ENCODE data around the gene FRMD3.
"Not testable (repeated sequence)": the region's sequence is repeated elsewhere in the genome, so short reads cannot be mapped to it uniquely, and the experiment has no call there.

FRMD3 gene

DNA sequence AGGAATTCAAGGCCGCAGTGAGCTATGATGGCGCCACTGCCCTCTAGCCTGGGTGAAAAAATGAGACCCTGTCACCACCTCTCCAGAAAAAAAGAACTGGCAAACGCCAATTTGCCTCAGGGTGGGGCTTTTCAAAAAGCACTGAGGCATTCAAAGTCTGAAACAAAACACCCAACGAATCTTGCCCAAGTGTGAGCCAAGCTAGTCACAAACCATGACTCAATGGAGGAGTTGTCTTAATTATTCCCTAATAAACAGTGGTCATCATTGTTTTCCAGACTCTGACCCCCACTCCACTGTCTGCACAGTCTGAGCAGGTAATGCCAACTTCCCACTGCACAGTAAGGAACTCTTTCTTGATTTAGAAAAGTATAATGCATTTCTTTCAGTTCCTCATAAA is 16.8 kb downstream of the FRMD3 start:
- DNase-seq: no peak

DNA sequence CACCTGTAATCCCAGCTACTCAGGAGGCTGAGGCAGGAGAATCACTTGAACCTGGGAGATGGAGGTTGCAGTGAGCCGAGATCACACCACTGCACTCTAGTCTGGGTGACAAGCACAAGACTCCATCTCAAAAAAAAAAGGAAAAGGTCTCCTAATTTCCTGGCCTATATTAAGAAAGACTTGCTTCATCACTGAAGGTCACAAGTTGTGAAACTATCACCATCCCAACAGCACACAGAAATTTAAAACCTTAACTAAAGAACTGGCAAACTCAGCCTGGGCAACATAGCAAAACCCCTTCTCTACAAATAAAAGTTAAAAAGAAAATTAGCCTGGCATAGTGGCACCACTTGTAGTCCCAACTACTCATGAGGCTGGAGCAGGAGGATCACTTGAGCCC is 17.2 kb downstream of the FRMD3 start:
- DNase-seq: no peak

DNA sequence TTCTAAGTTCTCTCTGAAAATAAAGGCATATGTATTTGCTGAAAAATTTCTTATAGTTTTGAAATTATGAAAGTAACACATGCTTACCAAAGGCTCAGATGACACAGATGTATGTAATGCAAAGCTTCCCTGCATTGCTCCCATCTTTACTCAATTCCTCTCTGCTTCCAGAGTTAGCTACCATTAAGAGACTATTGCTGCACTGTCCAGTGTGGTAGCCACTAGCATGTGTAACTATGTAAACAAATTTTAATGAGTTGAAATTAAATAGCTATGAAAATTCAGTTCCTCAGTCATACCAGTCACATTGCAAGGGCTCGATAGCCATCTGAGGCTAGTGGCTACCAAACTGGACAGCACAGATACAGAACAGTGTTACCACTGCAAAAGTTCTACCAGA is 17.9 kb downstream of the FRMD3 start:
- DNase-seq: no peak

DNA sequence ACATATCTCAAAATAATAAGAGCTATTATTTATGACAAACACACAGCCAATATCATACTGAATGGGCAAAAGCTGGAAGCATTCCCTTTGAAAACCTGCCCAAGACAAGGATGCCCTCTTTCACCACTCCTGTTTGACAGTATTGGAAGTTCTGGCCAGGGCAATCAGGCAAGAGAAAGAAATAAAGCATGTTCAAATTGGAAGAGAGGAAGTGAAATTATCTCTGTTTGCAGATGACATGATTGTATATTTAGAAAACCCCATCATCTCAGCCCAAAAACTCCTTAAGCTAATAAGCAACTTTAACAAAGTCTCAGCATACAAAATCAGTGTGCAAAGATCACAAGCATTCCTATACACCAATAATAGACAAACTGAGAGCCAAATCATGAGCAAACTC is 20.2 kb downstream of the FRMD3 start:
- DNase-seq: not testable (repeated sequence)

DNA sequence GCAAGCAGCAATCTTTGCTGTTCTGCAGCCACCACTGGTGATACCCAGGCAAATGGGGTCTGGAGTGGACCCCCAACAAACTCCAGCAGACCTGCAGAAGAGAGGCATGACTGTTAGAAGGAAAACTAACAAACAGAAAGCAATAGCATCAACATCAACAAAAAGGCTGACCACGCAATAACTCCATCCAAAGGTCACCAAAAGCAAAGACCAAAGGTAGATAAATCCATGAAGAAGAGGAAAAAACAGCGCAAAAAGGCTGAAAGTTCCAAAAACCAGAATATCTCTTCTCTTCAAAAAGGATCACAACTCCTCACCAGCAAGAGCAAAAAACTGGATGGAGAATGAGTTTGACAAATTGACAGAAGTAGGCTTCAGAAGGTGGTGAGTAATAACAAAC is 23.4 kb downstream of the FRMD3 start:
- DNase-seq: no peak

DNA sequence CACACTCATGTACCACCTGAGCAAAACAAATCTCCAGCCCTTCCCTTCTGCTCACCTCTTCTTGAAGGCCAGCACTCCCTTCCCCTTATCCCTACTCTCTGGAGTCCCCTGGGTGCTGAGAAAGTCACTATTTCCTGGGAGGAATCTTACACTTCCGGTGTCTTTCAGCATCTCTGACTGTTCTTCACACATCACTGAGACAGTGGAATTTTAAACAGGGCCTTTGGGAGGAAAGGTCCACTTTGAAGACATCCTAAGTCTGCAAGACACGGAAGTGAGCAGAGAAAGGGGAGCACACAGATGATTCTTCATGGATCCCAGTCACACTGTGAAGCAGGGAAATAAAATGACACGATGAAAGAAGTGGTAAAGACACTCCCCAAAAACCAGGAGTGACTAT is 25.6 kb downstream of the FRMD3 start:
- DNase-seq: no peak

DNA sequence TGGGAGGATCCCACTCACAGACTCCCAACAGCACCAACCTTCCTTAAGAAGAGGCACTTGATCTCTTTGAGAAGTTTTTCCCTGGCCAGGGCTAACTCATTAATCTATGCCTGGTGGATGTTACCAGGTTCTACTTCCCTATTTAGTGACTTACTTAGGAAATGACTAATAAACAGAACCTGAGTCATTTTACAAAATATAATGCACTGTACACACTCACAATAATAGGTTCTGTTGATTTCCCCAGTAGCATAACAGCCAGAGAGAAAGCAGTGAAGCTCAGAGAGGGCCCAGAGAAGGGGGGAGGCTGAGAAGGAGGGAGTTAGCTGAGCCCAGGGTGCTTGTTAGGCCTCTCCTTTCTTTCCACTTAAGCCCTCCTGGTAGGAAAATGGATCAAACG is 27.1 kb downstream of the FRMD3 start:
- no peak for DNase-seq

DNA sequence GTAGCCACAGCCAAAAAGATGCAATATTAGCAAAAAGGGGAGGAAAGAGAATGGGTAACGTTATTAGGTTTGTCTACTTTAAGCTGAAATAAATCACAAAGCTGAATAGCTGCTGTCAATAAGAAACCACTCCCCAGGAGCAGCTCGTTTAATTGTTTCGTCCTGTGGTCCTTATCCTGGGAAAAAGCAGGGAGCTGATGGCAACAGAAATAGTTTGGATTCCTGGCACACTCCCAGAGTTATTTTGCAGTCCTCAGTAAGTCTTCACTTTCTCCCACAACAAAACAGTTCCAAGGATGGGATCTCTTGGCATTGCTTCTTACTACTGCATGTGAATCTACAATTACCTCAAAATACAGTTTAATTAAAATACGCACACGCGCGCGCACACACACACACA is 28.8 kb downstream of the FRMD3 start:
- no peak for DNase-seq

DNA sequence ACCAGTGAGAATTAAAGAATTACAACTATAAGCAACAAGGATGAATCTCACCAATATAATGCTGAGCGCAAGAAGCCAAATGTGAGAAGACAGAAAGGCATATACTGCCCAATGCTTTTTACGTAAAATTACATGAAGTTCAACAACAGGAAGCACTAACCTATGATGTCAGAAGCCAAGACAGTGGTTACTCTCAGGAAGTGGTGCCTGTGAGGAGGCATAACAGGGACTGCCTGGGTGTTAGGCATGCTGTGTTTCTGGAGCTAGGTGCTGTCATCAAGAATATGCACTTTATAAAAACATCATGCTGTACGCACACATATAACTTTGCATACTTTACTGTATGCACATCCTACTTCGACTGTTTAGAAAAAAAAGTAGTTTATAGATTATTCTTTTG is 30.1 kb downstream of the FRMD3 start:
- no peak for DNase-seq

DNA sequence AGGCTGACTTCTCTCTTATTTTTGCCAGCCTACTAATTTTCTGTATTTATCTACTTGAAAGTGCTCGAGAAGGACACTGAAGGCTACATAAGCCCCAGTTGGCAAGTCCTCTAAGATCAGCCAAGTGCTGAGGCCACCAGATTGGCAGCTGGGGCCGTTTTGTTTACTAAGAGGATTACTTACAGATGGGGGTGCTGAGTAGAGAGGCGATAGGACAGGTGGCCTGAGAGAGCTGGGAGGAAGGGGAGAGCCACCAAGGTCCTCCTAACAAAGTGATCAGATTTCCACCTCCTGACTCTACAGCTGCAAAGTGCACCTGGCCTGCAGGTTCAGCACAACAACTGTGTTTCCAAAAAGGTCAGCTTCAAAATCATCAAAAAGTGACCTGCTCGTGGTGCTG is 32.9 kb downstream of the FRMD3 start:
- no peak for DNase-seq

DNA sequence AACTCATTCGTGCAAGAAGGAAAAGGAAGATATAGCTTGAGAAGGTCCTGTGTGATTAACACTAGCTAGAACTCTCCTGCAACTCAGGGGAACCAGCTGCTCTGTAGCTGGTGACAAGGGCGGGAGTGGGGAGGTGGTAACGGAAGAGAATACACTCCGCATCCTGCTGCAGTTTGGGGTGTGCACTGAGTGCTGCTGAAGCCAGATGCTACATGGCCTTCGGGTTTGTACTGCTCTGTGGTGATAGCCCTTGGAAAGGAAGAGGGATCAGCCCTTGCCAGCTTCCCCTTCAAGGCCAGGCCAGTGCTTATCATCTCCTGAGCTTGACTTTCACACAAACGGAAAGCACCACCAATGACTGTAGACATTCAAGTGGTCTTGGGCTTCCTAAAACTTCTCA is 34.3 kb downstream of the FRMD3 start:
- no peak for DNase-seq

DNA sequence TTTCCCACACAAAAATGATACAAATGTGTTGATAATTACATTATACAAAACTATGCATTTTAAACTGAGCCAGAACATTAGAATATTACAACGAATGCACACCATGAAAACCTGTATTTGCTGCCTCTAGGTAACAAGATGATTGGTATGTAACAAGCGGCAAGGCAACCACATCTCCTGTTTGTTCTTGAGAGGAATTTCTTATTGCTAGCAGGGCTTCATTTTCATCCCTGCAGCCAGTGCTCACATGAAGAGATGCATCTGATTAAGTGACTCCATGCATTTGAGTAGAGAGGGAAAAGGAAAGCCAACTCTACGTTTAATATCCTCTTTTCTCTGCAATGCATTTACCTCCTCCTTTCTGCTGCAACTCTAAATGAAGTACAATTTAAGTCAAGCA is 36.6 kb downstream of the FRMD3 start:
- no peak for DNase-seq

DNA sequence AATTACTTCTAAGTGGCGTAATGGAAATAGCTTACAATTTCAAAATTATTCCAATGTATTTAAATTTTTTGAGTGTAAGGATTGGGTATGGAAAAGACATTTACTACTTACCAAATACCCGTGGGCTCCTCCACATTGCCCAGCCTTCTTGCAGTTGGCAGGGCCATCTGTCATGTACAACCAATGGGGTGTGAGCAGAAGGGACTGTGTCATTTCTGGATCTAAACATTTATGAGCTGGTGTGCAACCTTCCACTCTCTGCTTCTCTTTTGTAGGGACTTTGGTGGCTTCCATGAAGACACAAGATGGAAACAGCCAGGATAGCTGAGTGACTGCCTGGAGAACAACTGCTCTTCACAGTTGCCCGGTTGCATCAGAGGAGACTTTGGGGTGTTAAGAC is 40.8 kb downstream of the FRMD3 start:
- DNase-seq: no peak

DNA sequence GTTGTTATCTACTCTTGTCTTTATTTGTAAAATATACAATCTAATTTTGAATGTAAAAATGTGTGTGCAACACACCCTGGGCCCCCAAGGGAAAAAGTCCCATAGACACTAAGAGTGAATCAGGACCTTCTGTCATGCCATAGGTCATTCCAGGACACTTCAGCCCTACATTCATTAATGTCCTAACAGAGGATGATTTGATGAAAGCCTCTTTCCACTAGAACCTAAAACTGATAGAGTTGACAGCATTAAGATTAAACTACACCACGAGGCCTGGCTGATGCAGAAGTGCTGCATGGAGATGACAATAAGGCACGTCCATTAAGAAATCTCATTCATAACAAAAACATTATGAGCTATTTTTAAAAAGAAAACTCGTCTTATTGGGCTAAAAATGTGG is 46.2 kb downstream of the FRMD3 start:
- no peak for DNase-seq

DNA sequence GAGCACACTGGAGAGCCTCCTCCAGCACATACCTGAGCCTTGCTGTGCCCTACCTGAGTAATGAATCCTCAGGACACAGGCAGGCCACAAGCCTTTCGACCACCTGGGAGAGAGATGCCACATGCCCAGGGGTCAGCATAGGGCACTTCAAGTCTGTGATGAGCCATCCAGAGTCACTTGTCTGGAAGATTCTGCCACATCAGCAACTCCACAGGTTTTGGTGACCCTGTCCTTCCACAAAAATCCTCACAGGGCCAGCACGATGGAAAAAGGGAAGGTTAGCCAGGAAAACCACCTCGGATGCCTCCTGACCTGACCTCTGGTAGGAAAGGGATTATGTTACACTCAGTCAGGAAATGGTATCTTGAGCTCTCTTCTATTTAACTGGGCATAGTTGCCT is 46.8 kb downstream of the FRMD3 start:
- no peak for DNase-seq

DNA sequence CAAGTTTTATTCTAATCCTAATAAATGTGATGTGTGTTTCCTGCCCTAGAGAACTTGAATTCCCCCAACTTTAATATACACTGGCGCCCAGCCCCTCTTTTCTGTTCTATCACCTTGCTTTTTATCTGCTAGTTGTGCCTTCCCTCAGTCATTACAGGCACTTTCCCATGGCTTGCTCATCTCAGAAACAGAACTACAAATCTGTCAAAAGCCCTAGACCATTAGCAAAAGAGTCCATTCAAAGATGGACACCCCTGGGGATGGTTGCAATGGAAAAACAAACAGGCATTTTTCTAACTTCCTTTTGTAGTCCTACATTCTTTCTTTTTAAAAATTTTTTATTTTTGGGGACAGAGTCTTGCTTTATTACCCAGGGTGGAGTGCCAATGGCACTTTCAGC is 48.2 kb downstream of the FRMD3 start:
- no peak for DNase-seq

DNA sequence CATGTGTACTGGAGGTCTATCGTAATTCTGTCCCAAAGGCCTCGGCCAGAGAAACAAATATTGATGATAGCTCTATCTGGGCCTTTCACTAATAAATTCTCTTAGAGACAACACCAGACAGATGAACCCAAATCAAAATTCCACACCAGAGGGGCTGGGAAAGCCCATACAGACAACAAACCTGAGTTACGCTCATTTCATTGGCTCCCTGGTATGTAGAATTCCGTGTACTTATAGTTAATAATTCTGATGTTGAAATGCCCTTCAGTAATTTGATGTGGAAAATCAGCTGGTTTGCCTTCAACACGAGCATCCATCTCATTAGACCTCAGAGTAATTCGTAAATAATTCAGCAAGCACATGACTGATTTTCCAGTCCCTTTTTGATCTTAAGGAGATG is 53.2 kb downstream of the FRMD3 start:
- DNase-seq: no peak

DNA sequence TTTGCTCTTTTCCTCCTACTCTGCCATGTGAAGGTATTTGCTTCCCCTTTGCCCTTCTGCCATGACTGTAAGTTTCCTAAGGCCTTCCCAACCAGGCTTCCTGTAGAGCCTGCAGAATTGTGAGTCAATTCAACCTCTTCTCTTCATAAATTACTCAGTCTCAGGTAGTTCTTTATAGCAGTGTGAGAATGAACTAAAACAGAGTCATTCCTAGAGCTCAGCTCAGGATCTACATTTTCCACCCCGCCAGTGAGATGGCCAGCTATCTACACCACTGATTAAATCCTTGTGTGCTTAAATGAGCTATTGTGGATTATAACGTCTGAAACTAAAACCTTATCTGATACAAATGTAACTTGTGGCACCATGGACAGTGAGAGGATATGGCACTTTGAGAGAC is 55.0 kb downstream of the FRMD3 start:
- DNase-seq: no peak

DNA sequence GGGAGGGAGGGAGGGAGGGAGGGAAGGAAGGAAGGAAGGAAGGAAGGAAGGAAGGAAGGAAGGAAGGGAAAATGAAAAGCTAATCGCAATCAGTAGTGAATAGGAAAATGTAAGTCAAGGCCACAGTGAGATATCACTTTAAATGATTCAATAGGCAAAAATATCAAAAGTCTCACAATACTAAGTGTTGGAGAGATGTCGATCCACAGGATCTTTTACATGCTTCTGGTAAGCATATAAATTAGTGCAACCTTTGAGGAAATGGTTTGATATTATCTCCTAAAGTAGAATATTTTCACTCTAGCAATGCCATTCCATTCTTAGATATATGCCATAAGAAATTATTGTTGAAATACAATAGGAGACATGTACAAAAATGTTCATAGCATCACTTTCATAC is 58.4 kb downstream of the FRMD3 start:
- DNase-seq: no peak

DNA sequence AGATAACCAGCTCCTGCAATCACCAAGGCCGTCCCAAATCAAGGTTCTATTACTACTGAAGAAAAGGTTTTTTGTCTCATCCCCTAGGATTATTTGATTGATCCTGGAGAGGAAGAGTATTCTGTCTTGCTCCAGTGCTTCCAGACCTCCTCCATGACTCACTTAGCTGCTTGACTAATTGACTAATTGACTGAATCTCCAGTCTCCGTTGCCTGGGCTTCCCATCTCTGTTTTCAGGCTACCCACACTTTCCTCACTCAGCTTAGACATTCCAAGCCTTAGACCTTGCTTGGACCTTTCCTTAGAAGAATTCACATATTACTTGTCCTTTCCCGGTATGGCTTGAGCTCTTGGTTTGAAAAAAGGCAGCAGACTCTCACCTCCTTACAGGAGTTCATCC is 60.6 kb downstream of the FRMD3 start:
- no peak for DNase-seq

DNA sequence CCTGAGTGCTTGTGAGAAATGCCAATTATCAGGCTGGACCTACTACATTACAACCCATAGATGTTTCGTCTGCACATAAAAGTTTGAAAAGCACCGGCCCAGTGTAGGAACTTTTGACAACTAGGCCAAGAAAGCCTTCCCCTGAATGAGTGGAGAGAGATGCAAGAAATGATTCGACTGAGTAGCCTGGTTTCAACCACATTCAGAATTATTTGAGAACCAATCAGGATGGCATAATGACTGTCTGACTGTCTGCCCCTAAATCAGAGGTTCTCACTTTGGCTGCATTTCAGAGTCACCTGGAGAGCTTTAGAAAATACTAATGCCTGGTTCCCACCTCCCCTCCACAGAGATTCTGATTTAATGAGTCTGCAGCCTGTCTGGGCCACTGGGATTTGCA is 61.1 kb downstream of the FRMD3 start:
- DNase-seq: no peak

DNA sequence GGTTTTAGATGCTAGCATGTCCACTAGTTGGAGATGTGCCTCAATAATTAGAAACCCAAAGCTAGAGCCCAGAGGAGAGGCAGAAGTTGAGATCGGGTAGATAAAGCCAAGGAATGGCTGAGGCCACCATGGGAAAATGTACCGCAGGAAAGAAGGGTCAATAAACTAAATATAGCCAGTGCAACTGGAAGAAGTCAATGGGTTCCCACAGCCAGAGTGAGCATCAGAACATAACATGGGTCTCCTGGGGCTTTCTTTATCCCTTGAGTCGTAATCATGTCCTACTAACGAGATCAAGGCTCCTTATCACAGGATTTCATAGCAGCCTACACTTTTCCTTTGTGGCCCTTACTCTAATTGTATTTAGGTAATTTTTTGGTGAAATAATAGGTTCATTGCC is 61.7 kb downstream of the FRMD3 start:
- DNase-seq: no peak

DNA sequence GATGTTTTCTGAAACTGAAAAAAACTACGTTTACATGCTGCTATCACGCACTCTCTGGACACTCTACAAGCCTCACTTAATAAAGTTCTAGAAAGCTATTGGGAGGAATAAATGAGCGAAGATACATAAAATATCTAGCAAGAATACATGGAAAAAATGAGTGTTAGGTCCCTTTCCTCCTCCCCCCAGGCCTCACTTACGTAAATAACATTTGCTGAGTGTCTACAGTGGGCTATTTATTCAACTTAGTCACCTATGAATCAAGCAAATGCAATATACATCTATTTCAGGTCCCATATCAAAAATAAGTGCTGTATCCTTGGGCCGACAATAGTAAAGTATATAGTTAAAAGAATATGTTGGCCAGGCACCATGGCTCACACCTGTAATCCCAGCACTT is 62.5 kb downstream of the FRMD3 start:
- DNase-seq: no peak

DNA sequence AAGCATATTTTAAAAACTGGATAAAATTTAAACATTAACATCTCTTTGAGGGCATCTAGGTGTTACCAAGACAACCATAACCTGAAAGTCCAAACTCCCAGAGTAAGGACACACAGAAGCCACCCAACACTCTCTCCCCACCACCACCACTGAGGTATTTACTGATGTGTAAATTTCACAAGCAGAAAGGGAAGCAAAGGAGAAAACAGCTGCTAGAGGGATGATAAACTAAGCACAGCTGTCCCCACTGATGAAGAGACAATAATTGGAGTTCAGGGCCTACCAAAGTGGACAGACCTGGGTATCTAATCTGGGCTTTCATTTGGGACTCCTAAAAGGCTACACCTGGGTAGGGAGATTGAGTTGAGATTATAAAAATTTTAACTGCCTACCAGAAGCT is 63.6 kb downstream of the FRMD3 start:
- no peak for DNase-seq

DNA sequence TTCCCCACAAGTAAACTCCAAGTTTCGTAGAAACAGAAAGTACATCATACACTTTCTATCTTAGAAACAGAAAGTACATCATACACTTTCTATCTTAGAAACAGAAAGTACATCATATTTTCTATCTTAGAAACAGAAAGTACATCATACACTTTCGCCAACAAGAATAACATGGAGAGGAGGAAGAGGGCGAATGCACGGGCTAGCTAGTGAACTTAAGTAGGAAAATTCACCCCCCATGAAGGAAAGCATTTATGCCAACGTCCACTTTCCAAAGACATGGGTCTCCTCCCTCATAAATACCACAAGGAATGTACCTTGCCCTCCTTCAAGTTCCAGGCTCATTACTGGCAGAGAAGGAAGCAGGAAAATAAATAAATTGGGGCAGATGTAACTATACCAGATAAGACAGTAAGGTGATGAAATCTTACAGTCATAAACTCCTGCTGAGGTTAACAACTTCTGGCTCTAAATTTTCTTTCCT is 64.7 kb downstream of the FRMD3 start:
- DNase-seq: no peak

DNA sequence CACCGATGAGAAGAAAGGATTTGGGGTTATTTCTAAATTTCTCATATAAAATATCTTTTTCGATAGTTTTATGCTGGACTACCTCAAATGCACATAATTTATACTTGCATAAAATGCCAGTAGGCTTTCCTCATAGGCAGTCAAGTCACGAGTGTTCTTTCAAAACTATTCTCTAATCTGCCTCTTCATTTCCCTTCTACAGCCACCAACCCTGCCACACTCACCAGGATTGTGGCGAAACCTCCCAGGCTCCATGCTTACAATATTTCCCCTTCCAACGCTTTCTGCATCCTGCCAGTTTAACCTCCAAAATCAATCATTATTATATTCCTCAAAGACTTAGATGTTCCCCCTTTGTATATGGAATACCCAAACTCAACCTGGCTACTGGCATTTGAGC is 65.4 kb downstream of the FRMD3 start:
- DNase-seq: no peak
